GM12874 (cell line): ENCODE data around the gene BLID.

ENCODE experiments used
- TF ChIP-seq, protein P1 (sequence below): IDR thresholded peaks from 2 replicates; pipeline ENCODE4 v1.5.1; 2011; ENCODE audit warnings: low read depth, mild to moderate bottlenecking, control low read depth, low read length, moderate library complexity; ENCODE audit not compliant: insufficient read depth

Gene BLID

DNA sequence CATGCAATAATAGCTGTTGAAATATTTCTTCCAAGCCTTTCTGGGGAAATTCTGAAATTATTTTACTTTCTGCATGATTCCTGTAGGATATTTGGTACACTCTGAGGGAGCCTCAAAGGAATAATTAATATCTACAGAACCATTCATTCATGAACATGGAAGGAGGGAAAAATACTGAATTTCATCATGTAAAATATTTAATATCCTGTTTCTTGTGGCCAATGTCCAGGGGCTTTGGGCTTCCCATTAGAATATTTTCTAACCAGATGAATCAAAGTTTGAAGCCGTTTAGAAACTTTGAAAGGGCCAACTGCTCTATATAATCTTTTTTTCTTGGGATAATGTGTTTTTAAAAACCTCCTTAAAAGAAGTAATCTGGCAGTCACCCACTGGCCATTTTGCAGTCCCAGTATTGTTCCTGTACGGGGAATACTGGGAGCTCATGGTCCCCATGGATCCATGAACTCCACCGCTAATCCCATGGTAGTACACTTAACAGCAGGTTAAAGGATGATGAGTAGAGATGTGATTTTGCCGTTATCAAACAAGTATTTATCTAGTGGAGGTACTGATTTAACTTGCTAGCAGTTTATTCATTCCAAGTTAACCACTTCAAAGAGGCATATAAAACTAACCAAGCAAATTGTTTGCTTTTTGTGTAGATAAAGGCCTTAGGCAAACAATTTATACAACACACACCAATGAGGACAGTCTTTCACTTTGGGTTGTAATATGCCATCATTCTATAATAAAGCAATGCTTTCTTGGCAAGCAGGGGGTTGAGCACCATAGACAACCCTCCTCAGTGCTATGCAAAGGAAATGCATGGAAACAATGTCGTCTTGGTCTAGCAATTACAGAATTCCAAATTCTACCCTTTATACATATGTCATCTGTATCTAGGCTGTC, 34.5 kb upstream of the BLID start:
- TF ChIP-seq, protein P1, sequence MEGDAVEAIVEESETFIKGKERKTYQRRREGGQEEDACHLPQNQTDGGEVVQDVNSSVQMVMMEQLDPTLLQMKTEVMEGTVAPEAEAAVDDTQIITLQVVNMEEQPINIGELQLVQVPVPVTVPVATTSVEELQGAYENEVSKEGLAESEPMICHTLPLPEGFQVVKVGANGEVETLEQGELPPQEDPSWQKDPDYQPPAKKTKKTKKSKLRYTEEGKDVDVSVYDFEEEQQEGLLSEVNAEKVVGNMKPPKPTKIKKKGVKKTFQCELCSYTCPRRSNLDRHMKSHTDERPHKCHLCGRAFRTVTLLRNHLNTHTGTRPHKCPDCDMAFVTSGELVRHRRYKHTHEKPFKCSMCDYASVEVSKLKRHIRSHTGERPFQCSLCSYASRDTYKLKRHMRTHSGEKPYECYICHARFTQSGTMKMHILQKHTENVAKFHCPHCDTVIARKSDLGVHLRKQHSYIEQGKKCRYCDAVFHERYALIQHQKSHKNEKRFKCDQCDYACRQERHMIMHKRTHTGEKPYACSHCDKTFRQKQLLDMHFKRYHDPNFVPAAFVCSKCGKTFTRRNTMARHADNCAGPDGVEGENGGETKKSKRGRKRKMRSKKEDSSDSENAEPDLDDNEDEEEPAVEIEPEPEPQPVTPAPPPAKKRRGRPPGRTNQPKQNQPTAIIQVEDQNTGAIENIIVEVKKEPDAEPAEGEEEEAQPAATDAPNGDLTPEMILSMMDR = no peak

DNA sequence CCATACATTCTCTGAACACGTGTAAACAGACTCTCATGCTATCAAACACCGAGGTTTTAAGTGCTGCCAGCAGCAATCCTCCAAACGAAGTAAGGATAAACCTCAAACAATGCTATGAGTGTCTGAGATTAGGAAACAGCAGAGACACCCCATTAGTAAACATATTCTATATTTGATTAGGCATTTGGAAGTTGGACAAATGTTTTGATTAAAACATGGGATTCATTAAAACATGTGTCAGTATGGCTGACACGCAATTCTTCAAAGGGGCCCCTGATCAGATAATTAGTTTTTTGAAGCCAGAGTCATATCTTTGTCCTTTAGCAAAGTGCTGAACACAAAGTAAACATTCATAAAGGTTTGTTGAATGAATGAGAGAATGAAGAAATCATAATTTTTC, 33.2 kb upstream of the BLID start:
- TF ChIP-seq, protein P1 = no peak

DNA sequence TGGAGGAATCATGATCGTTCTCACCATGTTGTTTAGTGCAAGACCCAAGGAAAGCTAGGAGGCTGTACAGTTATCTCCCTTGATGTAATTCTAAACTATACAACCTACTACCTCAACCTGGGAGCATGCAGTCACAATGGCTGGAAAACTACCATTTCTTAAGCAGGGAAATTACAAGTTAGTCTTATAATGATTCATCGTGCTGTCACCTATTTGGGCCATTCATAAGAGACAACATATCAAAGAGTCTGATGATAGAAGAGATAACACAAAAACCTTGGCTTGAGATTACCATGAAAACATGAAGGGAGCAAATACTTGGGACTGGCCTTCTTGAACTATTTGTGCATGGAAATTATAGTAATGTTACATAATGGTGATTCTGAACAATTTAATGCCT, 30.5 kb upstream of the BLID start:
- TF ChIP-seq, protein P1 = no peak

DNA sequence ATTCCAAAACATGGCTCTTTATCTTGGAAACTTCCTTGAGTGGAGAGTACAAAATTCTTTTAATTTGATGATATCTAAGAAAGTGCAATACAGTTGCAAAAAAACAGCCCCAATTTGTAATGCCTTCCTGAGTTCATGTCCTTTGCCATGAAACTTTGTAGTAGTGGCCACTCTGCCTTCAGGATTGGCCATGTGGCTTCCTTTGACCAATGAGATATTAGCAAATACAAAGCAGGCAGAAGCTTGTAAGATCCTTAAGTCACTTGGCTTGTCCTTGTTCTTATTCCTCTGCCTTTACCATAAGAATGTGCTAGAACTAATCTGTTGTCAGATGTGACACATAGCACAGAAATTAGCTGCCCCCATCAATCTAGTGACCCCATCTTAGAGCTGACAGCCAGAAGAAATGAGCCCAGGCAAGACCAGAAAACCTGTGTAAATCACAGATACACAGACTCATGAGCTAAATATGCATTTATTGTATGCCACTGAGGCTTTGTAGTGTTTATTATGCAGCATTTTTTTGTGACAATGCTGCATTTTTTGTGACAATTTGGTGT, 29.8 kb upstream of the BLID start:
- TF ChIP-seq, protein P1 = no peak

DNA sequence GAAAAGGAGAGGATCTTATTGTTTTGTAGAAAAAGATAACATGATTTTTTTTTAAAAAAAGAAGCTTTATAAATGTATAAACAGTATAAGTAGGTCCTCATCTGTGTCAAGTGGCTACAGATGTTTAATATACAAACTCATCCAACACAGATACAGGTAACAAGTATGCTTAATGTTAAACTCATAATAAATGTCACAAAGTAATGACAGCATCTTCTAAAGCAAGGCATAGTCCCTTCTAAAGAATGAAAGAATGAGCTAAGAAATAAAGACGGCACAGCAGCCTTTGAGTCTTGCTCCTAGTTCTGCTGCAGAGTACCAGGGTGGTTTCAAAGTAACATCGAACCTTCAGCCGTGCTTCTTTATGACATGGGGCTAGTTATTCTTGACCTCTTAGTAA, 28.7 kb upstream of the BLID start:
- TF ChIP-seq, protein P1 = no peak

DNA sequence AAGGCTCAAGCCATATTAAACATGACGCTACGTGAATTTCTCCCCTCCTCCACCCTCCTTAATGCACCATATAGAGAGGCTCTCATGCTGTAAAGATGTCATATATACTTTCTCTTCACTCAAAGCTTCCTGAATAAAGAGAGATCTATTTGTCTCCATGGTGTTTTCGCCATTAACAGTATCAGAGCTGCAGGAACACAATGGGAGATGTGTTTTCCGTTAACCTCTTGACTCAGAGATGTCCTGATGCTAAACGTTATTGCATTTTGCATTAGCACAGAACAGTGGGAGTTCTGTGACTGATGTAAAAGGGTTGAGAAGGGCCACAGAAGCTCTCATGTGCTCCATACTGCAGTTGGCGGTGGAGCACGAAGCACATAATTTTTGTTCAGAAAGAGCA, 25.7 kb upstream of the BLID start:
- TF ChIP-seq, protein P1 = no peak

DNA sequence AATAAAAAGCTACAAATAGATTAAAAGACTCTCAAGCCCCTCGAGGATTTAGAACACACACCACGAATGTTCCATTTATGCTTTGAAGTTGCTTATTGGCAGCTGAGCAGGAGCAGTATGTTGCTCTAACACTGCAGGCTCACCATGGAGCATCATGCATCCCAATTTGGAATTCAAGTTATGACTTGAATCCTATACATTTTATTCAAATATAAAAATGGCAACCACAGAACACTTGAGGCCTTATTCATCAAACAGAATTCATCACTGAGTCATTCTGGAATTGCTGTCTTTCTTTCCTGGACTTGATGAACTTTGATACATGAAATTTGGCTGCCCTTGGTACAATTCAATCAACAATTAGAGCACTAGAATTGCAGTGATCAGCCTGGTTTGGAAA, 24.5 kb upstream of the BLID start:
- TF ChIP-seq, protein P1 = no peak
